OCI-LY1 (cell line): ENCODE data around the gene FOXL3.

Source experiments
- H2AFZ ChIP-seq: fragments of 200-600 bp; sonication (generic), shearing (Covaris generic); 2 replicates; pipeline ENCODE4 v1.6.0; 2014; ENCODE audit warnings: antibody characterized with exemption, mild to moderate bottlenecking, low read length
- H3F3A ChIP-seq: fragments of 200-600 bp; sonication (generic), shearing (Covaris generic); 2 replicates; pipeline ENCODE4 v1.6.0; 2014; ENCODE audit warnings: mild to moderate bottlenecking, antibody characterized with exemption, low read length, moderate library complexity; ENCODE audit not compliant: insufficient read depth
- H3K27ac ChIP-seq: fragments of 200-600 bp; sonication (generic); 2 replicates; pipeline ENCODE4 v1.5.1; 2014; ENCODE audit warnings: low read length, mixed run types, mild to moderate bottlenecking, low read depth; ENCODE audit not compliant: poor library complexity, severe bottlenecking
- H3K27me3 ChIP-seq: fragments of 200-600 bp; sonication (generic); 2 replicates; pipeline ENCODE4 v1.6.0; 2014; ENCODE audit warnings: antibody characterized with exemption, mild to moderate bottlenecking, low read length, moderate library complexity; ENCODE audit not compliant: insufficient read depth
- H3K36me3 ChIP-seq: fragments of 200-600 bp; sonication (generic); 2 replicates; pipeline ENCODE4 v1.6.1; 2014; ENCODE audit warnings: mild to moderate bottlenecking, antibody characterized with exemption, low read length, moderate library complexity, mixed read lengths; ENCODE audit not compliant: insufficient read depth
- H3K4me1 ChIP-seq: fragments of 200-600 bp; sonication (generic); 2 replicates; pipeline ENCODE4 v1.5.1; 2014; ENCODE audit warnings: mild to moderate bottlenecking, low read length, moderate library complexity; ENCODE audit not compliant: insufficient read depth, severe bottlenecking
- H3K4me2 ChIP-seq: fragments of 200-600 bp; sonication (generic), shearing (Covaris generic); 2 replicates; pipeline ENCODE4 v1.6.1; 2014; ENCODE audit warnings: low read length
- H3K4me3 ChIP-seq: fragments of 200-600 bp; sonication (generic); 2 replicates; pipeline ENCODE4 v1.5.1; 2014; ENCODE audit warnings: low read length, low read depth, mild to moderate bottlenecking, mixed read lengths; ENCODE audit not compliant: poor library complexity, severe bottlenecking
- H3K79me2 ChIP-seq: fragments of 200-600 bp; shearing (Covaris generic); 2 replicates; pipeline ENCODE4 v1.6.1; 2016; ENCODE audit warnings: mixed run types, low read length, mixed read lengths; ENCODE audit not compliant: insufficient read depth
- H3K9ac ChIP-seq: fragments of 200-600 bp; sonication (generic), shearing (Covaris generic); 2 replicates; pipeline ENCODE4 v1.6.1; 2014; ENCODE audit warnings: mild to moderate bottlenecking, low read length, mixed read lengths
- H3K9me2 ChIP-seq: fragments of 200-600 bp; sonication (generic), shearing (Covaris generic); 2 replicates; pipeline ENCODE4 v1.6.1; 2014; ENCODE audit warnings: low read depth, mild to moderate bottlenecking, low read length, mixed read lengths
- H3K9me3 ChIP-seq: fragments of 200-600 bp; shearing (Covaris generic); 2 replicates; pipeline ENCODE4 v1.6.1; 2014; ENCODE audit warnings: low read length, mixed read lengths
- H4K20me1 ChIP-seq: fragments of 200-600 bp; sonication (generic), shearing (Covaris generic); 2 replicates; pipeline ENCODE4 v1.6.0; 2016; ENCODE audit warnings: mild to moderate bottlenecking, low read length; ENCODE audit not compliant: insufficient read depth
- CTCF ChIP-seq: fragments of 200-600 bp; sonication (generic), shearing (Covaris generic); IDR thresholded peaks from 2 replicates; pipeline ENCODE4 v1.5.1; 2017; ENCODE audit warnings: mild to moderate bottlenecking, antibody characterized with exemption, low read length, moderate library complexity, mixed read lengths
- EZH2 ChIP-seq: fragments of 200-600 bp; sonication (generic), shearing (Covaris generic); IDR thresholded peaks from 2 replicates; pipeline ENCODE4 v1.8.0; 2017; ENCODE audit warnings: borderline replicate concordance, mixed run types, mild to moderate bottlenecking, antibody characterized with exemption, low read length, moderate library complexity, mixed read lengths

Gene FOXL3

GRCh38 chr7:325811-326210, 35.8 kb downstream of the FOXL3 start:
- H3F3A ChIP-seq = no peaks in the 10 kb centered on the region
- no peak overlapping the region for H3K27ac ChIP-seq
- no peak overlapping the region for H3K9ac ChIP-seq
- no peak for TF ChIP-seq EZH2
- TF ChIP-seq CTCF = no peak
- no peaks in the 10 kb centered on the region for H3K79me2 ChIP-seq
- H4K20me1 ChIP-seq = no peaks in the 10 kb centered on the region
- no peaks in the 10 kb centered on the region for H3K36me3 ChIP-seq
- H3K27me3 ChIP-seq = no peaks in the 10 kb centered on the region; the same call in none of the 2 replicates
- H2AFZ ChIP-seq = no peak overlapping the region
- H3K4me2 ChIP-seq = no peak overlapping the region
- H3K4me3 ChIP-seq = no peak overlapping the region
- no peaks in the 10 kb centered on the region for H3K9me2 ChIP-seq
- H3K9me3 ChIP-seq = no peaks in the 10 kb centered on the region
- no peaks in the 10 kb centered on the region for H3K4me1 ChIP-seq

- Histone ChIP-seq H3K36me3 (no peaks in the 10 kb centered on the region), H3K27ac (no peak overlapping the region)
- TF ChIP-seq CTCF (no peak), EZH2 (no peak)
These were observed 36.3 kb downstream of the FOXL3 start for GRCh38 chr7:326273-326672.

GRCh38 chr7:326809-327232, 36.9 kb downstream of the FOXL3 start:
- Histone ChIP-seq H3K36me3 (no peaks in the 10 kb centered on the region), H3K27ac (no peak overlapping the region), H3K4me3 (no peak overlapping the region), H2AFZ (no peak overlapping the region), H3F3A (no peaks in the 10 kb centered on the region), H4K20me1 (no peaks in the 10 kb centered on the region), H3K9me2 (no peaks in the 10 kb centered on the region), H3K27me3 (no peaks in the 10 kb centered on the region; the same call in none of the 2 replicates), H3K4me1 (no peaks in the 10 kb centered on the region), H3K4me2 (no peak overlapping the region), H3K9me3 (no peaks in the 10 kb centered on the region), H3K79me2 (no peaks in the 10 kb centered on the region), H3K9ac (no peak overlapping the region)
- TF ChIP-seq EZH2 (no peak), CTCF (no peak)

More at GRCh38 chr7:326273-326672, 36.3 kb downstream of the FOXL3 start:
- Histone ChIP-seq H3K9ac (no peak overlapping the region), H3K9me3 (no peaks in the 10 kb centered on the region), H3K4me1 (no peaks in the 10 kb centered on the region), H3K4me3 (no peak overlapping the region), H3K9me2 (no peaks in the 10 kb centered on the region), H3K79me2 (no peaks in the 10 kb centered on the region), H3K4me2 (no peak overlapping the region), H3F3A (no peaks in the 10 kb centered on the region), H2AFZ (no peak overlapping the region), H4K20me1 (no peaks in the 10 kb centered on the region), H3K27me3 (no peaks in the 10 kb centered on the region; the same call in none of the 2 replicates)
